GM12865 (cell line): Measurements from ENCODE around the gene RTL1.

Source experiments
- DNase-seq: peaks from one replicate; pipeline ENCODE4 v3.0.0; 2010; ENCODE audit warnings: low read depth
- H3K4me3 ChIP-seq: 2 replicates; pipeline ENCODE4 v1.5.1; 2011; ENCODE audit warnings: mild to moderate bottlenecking, low read depth, low read length, control low read depth
- TF ChIP-seq, protein P1 (sequence below): IDR thresholded peaks from 2 replicates; pipeline ENCODE4 v1.5.1; 2011; ENCODE audit warnings: low read length, control low read depth, low read depth, inconsistent platforms; ENCODE audit not compliant: insufficient read depth; ENCODE audit errors: missing control alignments

Gene RTL1

DNA sequence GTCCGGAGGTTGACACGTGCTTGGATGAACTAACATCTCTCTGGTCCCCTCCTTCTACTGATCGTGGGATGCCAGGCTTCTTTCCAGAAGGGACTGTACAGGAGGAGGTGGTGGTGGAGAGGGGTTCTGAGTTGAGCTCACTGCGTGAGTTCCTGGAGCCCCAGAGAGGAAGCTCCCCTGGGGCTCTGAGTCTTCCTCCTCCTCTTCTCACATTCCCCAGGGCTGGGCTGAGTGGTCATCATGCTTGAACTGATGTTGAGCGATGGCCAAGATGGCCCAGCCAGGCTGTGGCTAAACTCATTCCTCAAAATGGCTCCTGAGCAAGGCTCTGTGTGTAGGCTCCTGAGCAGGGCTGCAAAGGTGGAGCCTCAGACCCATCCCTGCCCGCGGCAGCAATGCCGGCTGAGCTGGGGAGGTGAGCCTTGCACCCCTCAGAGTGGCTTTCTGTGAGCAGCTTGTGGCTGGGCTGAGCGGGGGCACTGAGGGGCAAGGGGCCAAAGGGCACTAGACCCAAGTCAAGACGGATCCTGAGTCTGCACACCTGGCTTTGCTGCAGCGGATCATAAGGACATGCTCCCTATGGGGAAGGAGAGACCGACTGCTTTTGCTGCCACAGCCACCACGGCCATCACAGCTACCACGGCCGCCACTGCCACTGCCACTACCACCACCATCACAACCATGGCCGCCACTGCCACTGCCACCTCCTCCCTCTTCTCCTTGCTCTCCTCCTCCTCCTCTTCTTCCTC lies 42.2 kb downstream of the RTL1 start:
- no peak for DNase-seq
- TF ChIP-seq, protein P1, sequence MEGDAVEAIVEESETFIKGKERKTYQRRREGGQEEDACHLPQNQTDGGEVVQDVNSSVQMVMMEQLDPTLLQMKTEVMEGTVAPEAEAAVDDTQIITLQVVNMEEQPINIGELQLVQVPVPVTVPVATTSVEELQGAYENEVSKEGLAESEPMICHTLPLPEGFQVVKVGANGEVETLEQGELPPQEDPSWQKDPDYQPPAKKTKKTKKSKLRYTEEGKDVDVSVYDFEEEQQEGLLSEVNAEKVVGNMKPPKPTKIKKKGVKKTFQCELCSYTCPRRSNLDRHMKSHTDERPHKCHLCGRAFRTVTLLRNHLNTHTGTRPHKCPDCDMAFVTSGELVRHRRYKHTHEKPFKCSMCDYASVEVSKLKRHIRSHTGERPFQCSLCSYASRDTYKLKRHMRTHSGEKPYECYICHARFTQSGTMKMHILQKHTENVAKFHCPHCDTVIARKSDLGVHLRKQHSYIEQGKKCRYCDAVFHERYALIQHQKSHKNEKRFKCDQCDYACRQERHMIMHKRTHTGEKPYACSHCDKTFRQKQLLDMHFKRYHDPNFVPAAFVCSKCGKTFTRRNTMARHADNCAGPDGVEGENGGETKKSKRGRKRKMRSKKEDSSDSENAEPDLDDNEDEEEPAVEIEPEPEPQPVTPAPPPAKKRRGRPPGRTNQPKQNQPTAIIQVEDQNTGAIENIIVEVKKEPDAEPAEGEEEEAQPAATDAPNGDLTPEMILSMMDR = no peak
- H3K4me3 ChIP-seq = no peak overlapping the region

DNA sequence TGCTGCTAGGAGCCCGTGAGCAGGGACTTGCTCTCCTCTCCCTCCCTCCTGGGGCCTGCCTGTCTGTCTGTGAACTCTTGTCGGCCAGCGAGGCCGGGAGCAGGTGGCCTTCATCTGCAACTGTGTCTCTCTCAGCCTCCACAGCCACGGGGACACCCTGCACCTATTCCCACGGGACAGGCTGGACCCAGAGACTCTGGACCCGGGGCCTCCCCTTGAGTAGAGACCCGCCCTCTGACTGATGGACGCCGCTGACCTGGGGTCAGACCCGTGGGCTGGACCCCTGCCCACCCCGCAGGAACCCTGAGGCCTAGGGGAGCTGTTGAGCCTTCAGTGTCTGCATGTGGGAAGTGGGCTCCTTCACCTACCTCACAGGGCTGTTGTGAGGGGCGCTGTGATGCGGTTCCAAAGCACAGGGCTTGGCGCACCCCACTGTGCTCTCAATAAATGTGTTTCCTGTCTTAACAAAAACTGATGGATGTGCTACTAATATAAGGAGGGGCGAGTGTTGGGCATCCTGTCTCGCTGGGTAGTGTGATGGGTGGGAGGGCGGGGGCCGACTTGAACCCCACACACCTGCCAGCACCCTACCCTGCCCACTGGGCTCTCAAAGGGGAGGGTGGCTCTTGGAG lies 42.9 kb downstream of the RTL1 start:
- DNase-seq = no peak
- no peak overlapping the region for H3K4me3 ChIP-seq
- TF ChIP-seq, protein P1 = no peak

DNA sequence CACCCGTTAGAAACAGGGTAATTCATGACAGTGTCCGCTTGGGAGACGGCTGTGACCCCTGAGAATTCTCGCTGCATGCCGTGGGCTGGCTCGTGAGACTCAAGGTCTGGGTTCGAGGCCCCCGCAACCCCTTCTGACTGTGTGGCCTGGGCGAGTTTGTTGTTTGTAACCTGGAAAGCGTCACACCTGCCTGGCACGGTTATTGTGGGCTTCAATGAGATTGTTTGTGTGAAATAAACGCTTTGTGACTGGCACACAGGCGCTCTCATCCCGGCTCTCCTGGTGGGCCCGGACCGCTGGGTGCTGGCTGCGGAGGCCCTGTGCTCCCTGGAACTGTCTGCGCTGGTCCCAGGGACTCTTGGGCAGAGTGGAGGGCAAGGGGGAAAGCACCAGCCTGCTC lies 43.7 kb downstream of the RTL1 start:
- no peak for DNase-seq
- TF ChIP-seq, protein P1 = no peak
- no peak overlapping the region for H3K4me3 ChIP-seq

DNA sequence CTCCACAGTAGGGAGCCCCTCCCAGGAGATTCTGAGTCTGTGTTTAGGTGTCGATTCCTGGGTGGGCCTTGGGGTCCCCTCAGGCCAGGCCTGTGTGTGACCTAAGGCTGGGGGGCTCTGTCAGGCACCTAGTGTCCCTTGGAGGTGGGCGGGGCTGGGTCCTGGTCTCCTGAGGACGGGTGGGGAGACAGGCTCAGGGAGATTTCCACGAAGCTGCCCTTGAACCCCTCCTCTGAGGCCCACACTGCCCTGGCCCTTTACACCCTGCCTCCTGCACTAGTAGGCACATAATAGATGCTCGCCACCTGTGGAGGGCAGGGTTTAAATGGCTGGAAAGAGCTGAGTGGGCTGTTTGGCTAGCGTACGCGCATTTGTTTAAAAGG lies 44.7 kb downstream of the RTL1 start:
- TF ChIP-seq, protein P1 = no peak
- no peak for DNase-seq
- no peak overlapping the region for H3K4me3 ChIP-seq

DNA sequence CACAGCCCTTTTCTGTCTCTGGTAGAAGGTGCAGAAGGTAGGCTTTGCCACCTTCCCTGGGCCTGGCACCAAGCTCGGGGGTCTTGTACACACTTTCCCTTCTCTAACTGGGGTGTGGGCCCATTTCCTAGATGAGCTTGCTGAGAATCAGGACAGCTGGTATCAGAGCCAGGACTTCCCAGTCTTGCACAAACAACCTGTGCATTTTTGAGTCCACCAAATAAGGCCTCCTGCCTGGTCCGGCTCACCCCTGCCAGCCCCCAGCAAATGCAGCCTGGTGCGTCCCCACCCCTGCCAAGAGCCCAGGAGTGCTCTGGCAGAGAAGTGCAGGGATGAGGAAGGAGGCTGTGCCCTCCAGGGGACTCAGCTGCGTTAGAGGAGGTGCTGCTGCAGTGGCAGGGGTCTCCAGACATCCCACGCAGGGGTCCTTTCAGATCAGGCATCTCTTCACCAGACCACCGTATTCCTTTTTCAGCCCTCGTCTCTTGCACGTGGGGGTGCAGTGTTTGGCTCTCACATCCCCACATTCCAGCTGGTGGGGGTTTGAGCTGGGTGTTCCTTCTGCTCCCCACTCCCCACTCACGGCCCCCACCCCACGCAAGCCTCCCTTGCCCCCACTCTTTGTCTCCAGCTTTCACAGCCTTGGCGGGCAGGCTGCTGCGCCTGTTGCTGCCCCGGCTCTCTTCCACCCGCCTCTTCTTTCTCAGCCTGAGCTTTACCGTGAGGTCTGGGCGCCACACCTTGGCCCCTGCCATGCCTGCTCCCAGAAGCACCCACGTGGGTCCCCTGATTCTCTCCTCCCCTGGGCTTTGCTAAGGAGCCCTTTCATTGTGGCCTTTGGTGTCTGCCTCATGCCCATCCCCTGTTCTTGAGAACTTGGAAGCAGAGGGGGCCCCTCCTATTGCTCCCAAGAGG lies 45.3 kb downstream of the RTL1 start:
- TF ChIP-seq, protein P1 = no peak
- no peak overlapping the region for H3K4me3 ChIP-seq
- DNase-seq = no peak

DNA sequence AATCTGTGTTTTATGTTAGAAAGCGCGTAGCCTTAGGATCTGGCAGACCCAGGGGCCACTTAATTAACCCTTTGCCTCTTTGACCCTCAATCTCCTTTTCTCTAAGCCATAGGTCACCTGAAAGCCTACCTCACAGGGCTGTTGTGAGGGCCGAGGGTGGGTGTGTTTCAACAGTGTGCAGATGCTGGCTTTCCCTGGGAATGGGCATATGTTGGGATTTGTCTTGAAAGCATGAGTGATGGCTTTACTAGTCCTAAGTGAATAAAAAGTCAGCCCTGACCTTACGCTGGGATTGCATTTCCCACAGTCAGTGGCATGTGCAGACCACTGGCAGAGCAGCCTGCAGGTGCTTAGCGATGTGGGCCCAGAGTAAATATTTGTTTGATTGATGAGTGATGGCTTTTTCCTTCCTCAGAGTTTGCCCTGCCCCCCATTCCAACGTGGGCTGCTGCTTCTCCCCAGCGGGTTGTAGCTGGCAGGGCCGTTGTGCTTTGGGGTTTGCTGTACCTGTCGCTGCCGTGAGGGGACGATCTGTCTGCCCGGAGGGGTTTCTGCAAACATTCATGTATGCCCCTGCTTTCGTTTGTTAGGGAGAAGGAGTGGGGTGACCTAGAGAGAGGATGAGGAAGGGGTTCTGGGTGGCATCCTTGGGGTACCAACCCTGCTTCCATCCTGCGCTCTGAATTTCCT lies 46.1 kb downstream of the RTL1 start:
- no peak overlapping the region for H3K4me3 ChIP-seq
- DNase-seq = no peak
- TF ChIP-seq, protein P1 = no peak
